WTC11 (cell line): ENCODE data around the gene POP4. TPM values are rescaled to one million over a fixed set of nuclear protein-coding genes. Genes with fewer than 3 reads are reported as not detected.

Source experiments
- ATAC-seq: fragments of 200-7000 bp; cut with Tn5 transposase; 2 replicates; pipeline ENCODE4 v1.10.0; 2021; ENCODE audit warnings: mild to moderate bottlenecking, moderate library complexity
- CTCF ChIA-PET: fragments of 300-600 bp; sonication (Branson Sonifier 250); formaldehyde crosslinking; loops from one replicate; lab custom pipeline; 2021; ENCODE audit warnings: antibody characterized with exemption; lab: Charles Lee
- POLR2A ChIA-PET: fragments of 350-600 bp; sonication (Branson Sonifier 250); formaldehyde crosslinking; loops from one replicate; lab custom pipeline; 2021; ENCODE audit warnings: antibody characterized with exemption; lab: Charles Lee
- DNase-seq: peaks from one replicate; pipeline ENCODE4 v3.0.0; 2021; ENCODE audit warnings: low spot score
- H3K27ac Mint-ChIP-seq: 2 replicates; pipeline ENCODE4 v1.8.0; 2021; ENCODE audit warnings: mixed read lengths
- H3K27me3 Mint-ChIP-seq: 2 replicates; pipeline ENCODE4 v1.8.0; 2021; ENCODE audit warnings: low read depth, mild to moderate bottlenecking, moderate library complexity, mixed read lengths
- H3K36me3 Mint-ChIP-seq: 2 replicates; pipeline ENCODE4 v1.8.0; 2021; ENCODE audit warnings: mixed read lengths
- H3K4me1 Mint-ChIP-seq: 2 replicates; pipeline ENCODE4 v1.8.0; 2022; ENCODE audit warnings: mixed read lengths
- H3K4me3 Mint-ChIP-seq: 2 replicates; pipeline ENCODE4 v1.8.0; 2021; ENCODE audit warnings: mild to moderate bottlenecking, moderate library complexity, mixed read lengths
- H3K9me3 Mint-ChIP-seq: 2 replicates; pipeline ENCODE4 v1.8.0; 2021; ENCODE audit warnings: mixed read lengths
- E2F1 ChIP-seq: sonication (generic); formaldehyde crosslinking; IDR thresholded peaks from 2 replicates; pipeline ENCODE4 v1.8.0; 2022; ENCODE audit warnings: mild to moderate bottlenecking, missing genetic modification reagents
- ERG ChIP-seq: fragments of 250-450 bp; sonication (Bioruptor Pico); IDR thresholded peaks from 2 replicates; pipeline ENCODE4 v1.8.0; 2021; ENCODE audit warnings: mild to moderate bottlenecking
- ETV6 ChIP-seq: sonication (generic); formaldehyde crosslinking; IDR thresholded peaks from 2 replicates; pipeline ENCODE4 v1.8.1; 2022; ENCODE audit warnings: mild to moderate bottlenecking, missing genetic modification reagents
- GTF2I ChIP-seq: fragments of 250-450 bp; sonication (Bioruptor Pico); conservative IDR thresholded peaks from 2 replicates; pipeline ENCODE4 v1.4.0; 2021; ENCODE audit warnings: mild to moderate bottlenecking
- IRF1 ChIP-seq: sonication (generic); formaldehyde crosslinking; IDR thresholded peaks from 2 replicates; pipeline ENCODE4 v1.8.0; 2023; ENCODE audit warnings: missing genetic modification reagents
- IRF2 ChIP-seq: sonication (generic); formaldehyde crosslinking; IDR thresholded peaks from 2 replicates; pipeline ENCODE4 v1.8.0; 2022; ENCODE audit warnings: low read depth, missing genetic modification reagents, borderline replicate concordance
- OVOL2 ChIP-seq: fragments of 250-450 bp; sonication (Bioruptor Pico); IDR thresholded peaks from 2 replicates; pipeline ENCODE4 v1.9.0; 2021; ENCODE audit warnings: mild to moderate bottlenecking, borderline replicate concordance
- TEAD4 ChIP-seq: sonication (generic); formaldehyde crosslinking; IDR thresholded peaks from 2 replicates; pipeline ENCODE4 v1.8.0; 2022; ENCODE audit warnings: mild to moderate bottlenecking, missing genetic modification reagents
- ZMAT4 ChIP-seq: fragments of 250-450 bp; sonication (Bioruptor Pico); IDR thresholded peaks from 2 replicates; pipeline ENCODE4 v1.9.0; 2021; ENCODE audit warnings: mild to moderate bottlenecking
- ZNF121 ChIP-seq: sonication (generic); formaldehyde crosslinking; IDR thresholded peaks from 2 replicates; pipeline ENCODE4 v1.8.0; 2023; ENCODE audit warnings: missing genetic modification reagents
- ZNF263 ChIP-seq: sonication (generic); formaldehyde crosslinking; IDR thresholded peaks from 2 replicates; pipeline ENCODE4 v1.8.1; 2022; ENCODE audit warnings: low read depth, mild to moderate bottlenecking, moderate library complexity, missing genetic modification reagents
- ZNF281 ChIP-seq: sonication (generic); formaldehyde crosslinking; IDR thresholded peaks from 2 replicates; pipeline ENCODE4 v1.8.0; 2023; ENCODE audit warnings: mild to moderate bottlenecking, missing genetic modification reagents
- ZNF416 ChIP-seq: fragments of 250-450 bp; sonication (Bioruptor Pico); IDR thresholded peaks from 2 replicates; pipeline ENCODE4 v1.9.0; 2021; ENCODE audit warnings: mild to moderate bottlenecking, inconsistent platforms
- ZNF425 ChIP-seq: fragments of 250-450 bp; sonication (Bioruptor Pico); conservative IDR thresholded peaks from 2 replicates; pipeline ENCODE4 v1.9.0; 2021; ENCODE audit warnings: mild to moderate bottlenecking
- total RNA-seq: library from RNA; stranded (reverse); gene quantifications from 3 replicates; pipeline ENCODE4 v1.2.3, GENCODE V29; 2021
- TF ChIP-seq, protein P1 (sequence below): sonication (generic); formaldehyde crosslinking; IDR thresholded peaks from 2 replicates; pipeline ENCODE4 v1.8.1; 2022; ENCODE audit warnings: missing genetic modification reagents, borderline replicate concordance
- TF ChIP-seq, protein P2 (sequence below): fragments of 250-450 bp; sonication (Bioruptor Pico); IDR thresholded peaks from 2 replicates; pipeline ENCODE4 v2.1.2; 2022; ENCODE audit warnings: mild to moderate bottlenecking, moderate library complexity

POP4 gene
- total RNA-seq, 1 experiment from 2014 or later, result 46.7 TPM

DNA sequence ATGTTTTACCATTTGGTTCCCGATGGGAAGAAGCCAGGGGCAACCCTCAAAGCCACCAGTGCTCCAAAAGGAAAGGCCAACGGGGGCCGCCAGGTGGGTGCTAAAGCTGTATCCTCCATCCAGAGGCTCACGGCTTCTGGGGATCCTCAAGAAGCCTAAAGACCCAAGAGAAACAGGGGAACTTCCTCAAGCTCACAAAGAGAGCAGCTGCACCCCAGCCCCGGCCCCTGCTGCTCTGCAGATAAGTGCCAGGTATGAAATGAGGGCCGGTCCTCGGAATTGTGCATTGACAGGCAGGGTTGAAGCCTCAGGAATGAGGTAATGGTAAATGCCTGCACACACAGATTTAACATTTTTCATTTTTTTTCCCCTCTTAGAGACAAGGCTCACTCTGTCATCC lies 8.0 kb upstream of the POP4 start:
- no peaks in the 10 kb centered on the region for H3K36me3 Mint-ChIP-seq
- no peak overlapping the region for H3K4me3 Mint-ChIP-seq
- no peaks in the 10 kb centered on the region for H3K9me3 Mint-ChIP-seq
- H3K27ac Mint-ChIP-seq, result no peak overlapping the region
- H3K4me1 Mint-ChIP-seq, result peaks cover 23% of the 10 kb centered on the region
- ChIA-PET POLR2A (no interaction called here), CTCF (interaction anchor here (1.2 to 4.0 kb wide), 6 partner anchors 13 to 312 kb away, joined by 3 to 14 read pairs (median 6); no protein-coding TSS in a partner anchor)
- H3K27me3 Mint-ChIP-seq, result peaks cover 29% of the 10 kb centered on the region
- ATAC-seq (no peak), DNase-seq (no peak)
- TF ChIP-seq ZNF263, result no peak
- TF ChIP-seq IRF1, result no peak
- no peak for TF ChIP-seq ETV6
- TF ChIP-seq, protein P1, sequence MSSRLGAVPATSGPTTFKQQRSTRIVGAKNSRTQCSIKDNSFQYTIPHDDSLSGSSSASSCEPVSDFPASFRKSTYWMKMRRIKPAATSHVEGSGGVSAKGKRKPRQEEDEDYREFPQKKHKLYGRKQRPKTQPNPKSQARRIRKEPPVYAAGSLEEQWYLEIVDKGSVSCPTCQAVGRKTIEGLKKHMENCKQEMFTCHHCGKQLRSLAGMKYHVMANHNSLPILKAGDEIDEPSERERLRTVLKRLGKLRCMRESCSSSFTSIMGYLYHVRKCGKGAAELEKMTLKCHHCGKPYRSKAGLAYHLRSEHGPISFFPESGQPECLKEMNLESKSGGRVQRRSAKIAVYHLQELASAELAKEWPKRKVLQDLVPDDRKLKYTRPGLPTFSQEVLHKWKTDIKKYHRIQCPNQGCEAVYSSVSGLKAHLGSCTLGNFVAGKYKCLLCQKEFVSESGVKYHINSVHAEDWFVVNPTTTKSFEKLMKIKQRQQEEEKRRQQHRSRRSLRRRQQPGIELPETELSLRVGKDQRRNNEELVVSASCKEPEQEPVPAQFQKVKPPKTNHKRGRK (CRISPR knock-in tag), result no peak
- no peak for TF ChIP-seq OVOL2 (CRISPR knock-in tag)
- TF ChIP-seq GTF2I (CRISPR knock-in tag), result no peak
- no peak for TF ChIP-seq ERG (CRISPR knock-in tag)
- TF ChIP-seq IRF2 (CRISPR knock-in tag), result no peak
- no peak for TF ChIP-seq TEAD4 (CRISPR knock-in tag)
- TF ChIP-seq ZNF121, result no peak
- TF ChIP-seq ZNF281 (CRISPR knock-in tag), result no peak
- TF ChIP-seq, protein P2, sequence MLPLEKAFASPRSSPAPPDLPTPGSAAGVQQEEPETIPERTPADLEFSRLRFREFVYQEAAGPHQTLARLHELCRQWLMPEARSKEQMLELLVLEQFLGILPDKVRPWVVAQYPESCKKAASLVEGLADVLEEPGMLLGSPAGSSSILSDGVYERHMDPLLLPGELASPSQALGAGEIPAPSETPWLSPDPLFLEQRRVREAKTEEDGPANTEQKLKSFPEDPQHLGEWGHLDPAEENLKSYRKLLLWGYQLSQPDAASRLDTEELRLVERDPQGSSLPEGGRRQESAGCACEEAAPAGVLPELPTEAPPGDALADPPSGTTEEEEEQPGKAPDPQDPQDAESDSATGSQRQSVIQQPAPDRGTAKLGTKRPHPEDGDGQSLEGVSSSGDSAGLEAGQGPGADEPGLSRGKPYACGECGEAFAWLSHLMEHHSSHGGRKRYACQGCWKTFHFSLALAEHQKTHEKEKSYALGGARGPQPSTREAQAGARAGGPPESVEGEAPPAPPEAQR, result no peak
- TF ChIP-seq E2F1 (CRISPR knock-in tag), result no peak
- TF ChIP-seq ZNF425 (CRISPR knock-in tag), result no peak
- no peak for TF ChIP-seq ZNF416
- no peak for TF ChIP-seq ZMAT4 (CRISPR knock-in tag)
